ENCODE measurements around the gene GAD1.

DNA sequence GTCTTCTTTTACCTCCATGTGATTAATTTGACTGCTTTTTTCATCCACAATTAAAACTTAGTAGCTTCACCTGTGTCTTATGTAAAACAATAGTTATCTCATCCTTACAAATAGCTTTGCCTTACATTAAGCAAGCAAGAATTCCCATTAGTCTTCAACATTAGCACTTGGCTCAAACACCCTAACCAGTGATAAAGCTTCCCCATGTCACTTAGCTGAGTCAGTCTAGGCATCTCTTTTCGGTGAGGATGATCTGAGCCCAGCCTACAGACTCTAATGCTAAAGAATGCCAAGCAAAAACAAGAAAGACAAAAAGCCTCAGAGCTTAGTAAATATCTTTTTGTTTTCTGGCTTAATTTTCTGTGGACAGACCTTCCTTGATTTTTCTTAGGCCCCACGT is 26.1 kb downstream of the GAD1 start:
- TF ChIP-seq, protein P1, sequence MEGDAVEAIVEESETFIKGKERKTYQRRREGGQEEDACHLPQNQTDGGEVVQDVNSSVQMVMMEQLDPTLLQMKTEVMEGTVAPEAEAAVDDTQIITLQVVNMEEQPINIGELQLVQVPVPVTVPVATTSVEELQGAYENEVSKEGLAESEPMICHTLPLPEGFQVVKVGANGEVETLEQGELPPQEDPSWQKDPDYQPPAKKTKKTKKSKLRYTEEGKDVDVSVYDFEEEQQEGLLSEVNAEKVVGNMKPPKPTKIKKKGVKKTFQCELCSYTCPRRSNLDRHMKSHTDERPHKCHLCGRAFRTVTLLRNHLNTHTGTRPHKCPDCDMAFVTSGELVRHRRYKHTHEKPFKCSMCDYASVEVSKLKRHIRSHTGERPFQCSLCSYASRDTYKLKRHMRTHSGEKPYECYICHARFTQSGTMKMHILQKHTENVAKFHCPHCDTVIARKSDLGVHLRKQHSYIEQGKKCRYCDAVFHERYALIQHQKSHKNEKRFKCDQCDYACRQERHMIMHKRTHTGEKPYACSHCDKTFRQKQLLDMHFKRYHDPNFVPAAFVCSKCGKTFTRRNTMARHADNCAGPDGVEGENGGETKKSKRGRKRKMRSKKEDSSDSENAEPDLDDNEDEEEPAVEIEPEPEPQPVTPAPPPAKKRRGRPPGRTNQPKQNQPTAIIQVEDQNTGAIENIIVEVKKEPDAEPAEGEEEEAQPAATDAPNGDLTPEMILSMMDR (IDR thresholded peaks at IDR 0.05), result no peak
- TF ChIP-seq ZFX (IDR thresholded peaks at IDR 0.05; ENCODE audit: borderline replicate concordance), result no peak

Data from 22Rv1 (cell line).